ENCODE data around the gene NUP62.

DNA sequence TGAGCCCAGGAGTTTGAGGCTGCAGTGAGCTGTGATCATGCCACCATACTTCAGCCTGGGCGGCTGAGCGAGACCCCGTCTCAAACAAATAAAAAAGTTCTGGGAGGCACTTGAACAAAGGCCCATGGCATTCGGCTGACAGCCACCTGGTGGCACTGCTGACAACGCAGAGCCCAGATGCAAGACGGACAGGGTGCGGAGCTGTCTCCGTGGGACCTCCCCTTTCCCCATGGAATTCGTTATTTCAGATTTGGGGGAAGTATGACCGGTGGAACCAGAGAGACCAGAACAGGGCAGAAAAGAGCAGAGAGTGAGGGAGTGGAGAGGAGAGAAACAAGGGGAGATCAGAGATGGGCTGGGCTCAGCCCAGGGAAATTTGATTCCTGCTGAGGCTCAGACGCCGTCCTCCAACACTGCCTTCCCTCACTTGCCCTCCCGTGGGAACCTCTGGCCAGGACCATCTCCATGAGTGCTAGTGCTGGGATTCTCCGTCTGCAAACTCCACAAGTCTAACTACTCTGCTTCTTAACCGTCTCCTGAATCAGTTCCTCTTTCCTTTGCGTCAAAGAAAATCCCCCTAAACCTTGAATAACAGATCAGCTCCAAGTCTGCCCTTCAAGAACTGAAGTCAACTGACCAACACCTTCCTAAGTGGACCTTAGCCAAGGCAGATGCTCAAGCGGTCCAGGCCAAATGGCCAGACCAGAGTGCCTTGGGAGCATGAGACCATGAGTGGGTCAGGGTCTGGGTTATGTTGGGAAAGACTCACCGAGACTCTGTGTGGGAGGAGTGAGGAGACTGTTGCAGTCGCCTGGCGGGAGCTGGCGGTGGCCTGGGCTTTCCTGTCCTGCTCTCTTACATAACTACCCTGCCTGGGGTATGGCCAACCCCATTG, 12.2 kb downstream of the NUP62 start:
- TF ChIP-seq POLR2AphosphoS5 (IDR thresholded peaks at IDR 0.05; ENCODE audit: low read depth, low read length) (no peak), CHD2 (IDR thresholded peaks at IDR 0.05; ENCODE audit: low read length, partially characterized antibody) (no peak), USF2 (IDR thresholded peaks at IDR 0.05; ENCODE audit: borderline replicate concordance, low read depth, low read length) (no peak)
- TF ChIP-seq, protein P1, sequence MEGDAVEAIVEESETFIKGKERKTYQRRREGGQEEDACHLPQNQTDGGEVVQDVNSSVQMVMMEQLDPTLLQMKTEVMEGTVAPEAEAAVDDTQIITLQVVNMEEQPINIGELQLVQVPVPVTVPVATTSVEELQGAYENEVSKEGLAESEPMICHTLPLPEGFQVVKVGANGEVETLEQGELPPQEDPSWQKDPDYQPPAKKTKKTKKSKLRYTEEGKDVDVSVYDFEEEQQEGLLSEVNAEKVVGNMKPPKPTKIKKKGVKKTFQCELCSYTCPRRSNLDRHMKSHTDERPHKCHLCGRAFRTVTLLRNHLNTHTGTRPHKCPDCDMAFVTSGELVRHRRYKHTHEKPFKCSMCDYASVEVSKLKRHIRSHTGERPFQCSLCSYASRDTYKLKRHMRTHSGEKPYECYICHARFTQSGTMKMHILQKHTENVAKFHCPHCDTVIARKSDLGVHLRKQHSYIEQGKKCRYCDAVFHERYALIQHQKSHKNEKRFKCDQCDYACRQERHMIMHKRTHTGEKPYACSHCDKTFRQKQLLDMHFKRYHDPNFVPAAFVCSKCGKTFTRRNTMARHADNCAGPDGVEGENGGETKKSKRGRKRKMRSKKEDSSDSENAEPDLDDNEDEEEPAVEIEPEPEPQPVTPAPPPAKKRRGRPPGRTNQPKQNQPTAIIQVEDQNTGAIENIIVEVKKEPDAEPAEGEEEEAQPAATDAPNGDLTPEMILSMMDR (IDR thresholded peaks at IDR 0.05): peak; percentile 22; the same call in 1 of the 2 replicates

Measured in SK-N-SH (cell line).